SKM-1 treated with dmso at 0.1 percent for 144 hours (cell line): ENCODE measurements around the gene MAP2K7.
"Not testable (repeated sequence)": the region's sequence is repeated elsewhere in the genome, so short reads cannot be mapped to it uniquely, and the experiment has no call there.

Source experiments
- DNase-seq: peaks from one replicate; lab custom pipeline; 2025; ENCODE audit not compliant: unreplicated experiment; lab: John Stamatoyannopoulos, UW

The MAP2K7 gene

GRCh38 chr19:7883105-7883504 is 20.6 kb upstream of the MAP2K7 start:
- DNase-seq, result no peak

DNA sequence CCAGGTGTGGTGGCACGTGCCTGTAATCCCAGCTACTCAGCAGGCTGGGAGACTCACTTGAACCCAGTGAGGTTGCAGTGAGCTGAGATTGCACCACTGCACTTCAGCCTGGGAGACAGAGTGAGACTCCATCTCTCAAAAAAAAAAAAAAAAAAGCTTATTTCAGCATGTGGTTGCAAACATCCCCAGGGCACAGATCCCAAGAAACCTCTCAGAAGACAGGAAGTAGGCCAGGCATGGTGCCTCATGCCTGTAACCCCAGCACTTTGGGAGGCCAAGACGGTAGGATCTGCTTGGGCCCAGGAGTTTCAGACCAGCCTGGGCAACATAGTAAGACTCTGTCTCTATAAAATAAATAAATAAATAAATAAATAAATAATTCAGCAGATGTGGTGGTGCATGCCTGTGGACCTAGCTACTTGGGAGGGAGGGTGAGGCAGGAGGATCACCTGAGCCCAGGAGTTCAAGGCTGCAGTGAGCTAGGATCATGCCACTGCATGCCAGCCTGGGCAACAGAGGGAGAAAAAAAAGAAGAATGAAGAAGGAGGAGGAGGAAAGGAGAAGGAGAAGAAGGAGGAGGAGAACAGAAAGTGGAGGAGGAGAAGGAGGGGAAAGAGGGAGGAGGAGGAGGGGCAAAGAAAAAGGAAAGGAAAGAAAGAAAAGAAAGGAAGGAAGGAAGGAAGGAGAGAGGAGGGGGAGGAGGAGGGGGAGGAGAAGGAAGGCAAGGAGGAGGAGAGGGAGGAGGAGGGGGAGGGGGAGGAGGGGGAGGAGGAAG is 19.7 kb upstream of the MAP2K7 start:
- no peak for DNase-seq

DNA sequence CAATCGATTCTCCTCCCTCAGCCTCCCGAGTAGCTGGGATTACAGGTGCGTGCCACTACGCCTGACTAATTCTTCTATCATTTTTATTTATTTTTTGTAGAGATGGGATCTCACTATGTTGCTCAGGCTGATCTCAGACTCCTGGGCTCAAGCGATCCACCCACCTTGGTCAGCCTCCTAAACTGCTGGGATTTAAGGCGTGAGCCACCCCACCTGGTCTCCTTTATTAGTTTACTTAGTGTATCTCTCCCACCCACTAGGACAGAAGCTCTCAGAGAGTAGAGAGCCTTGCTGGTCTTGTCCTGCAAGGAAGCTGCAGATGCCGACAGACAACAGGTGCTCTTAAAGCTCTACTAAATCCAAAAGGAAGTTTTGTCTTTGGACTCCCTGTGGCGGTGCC is 17.9 kb upstream of the MAP2K7 start:
- DNase-seq, result no peak

GRCh38 chr19:7887408-7888144 is 16.1 kb upstream of the MAP2K7 start:
- DNase-seq, result no peak

DNA sequence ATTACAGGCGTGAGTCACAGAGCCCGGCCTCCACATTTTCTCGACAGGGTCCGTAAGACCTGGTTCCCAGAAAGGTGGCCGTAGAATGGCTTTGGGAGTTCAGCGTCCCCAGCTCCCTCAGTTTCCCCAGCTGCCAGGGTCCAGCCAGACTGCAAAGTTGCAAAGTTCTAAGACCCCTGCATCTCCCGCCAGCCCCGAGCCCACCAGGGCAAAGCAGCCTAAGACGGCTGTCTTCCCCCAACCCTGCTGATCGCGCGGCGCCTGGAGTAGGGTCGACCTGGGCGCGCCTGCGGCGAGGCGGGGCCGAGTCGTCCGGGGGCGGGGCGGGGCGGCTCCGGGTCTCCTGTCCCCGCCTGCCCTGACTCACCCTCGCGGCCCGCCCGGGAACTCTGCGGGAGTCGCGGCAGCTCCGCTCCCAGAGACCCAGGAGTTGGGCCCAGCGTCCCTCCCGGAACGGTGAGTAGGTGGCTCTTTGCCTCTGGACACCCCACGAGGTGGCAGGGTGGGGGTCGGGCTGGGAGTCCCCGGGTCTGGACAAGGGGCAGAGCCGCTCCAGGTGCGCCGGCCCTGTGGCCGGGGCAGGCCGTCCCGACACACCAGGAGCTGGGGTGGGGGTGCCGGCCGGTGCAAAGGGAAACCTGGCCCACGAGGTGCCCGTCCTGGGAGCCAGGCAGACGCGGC is 15.4 kb upstream of the MAP2K7 start, which contains the start of gene LRRC8E:
Gene LRRC8E, plus strand, starts transcription at position 366 of the 681 bp plus-strand sequence. CDS start 7,094 bp downstream, outside the sequence.
- no peak for DNase-seq

- DNase-seq, result no peak
Measured at GRCh38 chr19:7888826-7889217, 14.9 kb upstream of the MAP2K7 start.

- DNase-seq, result not testable (repeated sequence)
Measured at GRCh38 chr19:7893362-7894101, 10.1 kb upstream of the MAP2K7 start.

DNA sequence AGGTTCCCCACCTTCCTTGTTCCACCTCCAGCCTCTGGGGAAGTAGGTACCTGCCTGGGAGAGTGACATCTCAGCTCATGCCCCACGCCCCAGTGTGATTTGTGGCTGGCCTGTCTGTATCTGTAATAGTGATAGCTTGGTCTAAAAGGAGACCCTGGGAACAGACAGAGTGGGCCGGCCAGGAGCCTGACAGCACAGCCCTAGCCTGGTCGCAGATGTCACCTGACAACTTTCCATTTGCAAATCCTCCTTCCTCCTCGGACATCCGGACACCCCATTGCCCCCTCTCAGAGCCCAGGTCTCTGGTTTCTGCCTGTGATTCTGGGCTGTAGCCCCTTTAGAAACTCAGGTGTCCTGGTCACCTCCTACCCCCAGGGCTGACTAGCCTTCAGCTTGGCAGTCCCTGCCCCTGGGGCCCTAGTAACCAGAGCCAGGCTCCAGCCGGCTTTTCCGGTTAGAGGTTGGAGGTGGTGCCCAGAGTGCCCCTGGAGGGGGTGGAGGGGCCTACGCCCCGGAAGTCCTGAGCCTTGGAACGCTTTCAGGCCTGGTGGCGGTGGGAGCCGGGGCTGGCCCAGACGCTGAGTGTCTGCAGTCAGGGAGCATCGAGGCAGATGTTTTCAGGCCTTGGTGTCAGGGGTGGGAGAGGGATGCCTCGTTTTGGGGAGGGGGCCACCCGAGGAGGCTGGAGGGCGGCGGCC is 8.9 kb upstream of the MAP2K7 start:
- no peak for DNase-seq

- no peak for DNase-seq
Measured at GRCh38 chr19:7895565-7895964, 8.1 kb upstream of the MAP2K7 start.

DNA sequence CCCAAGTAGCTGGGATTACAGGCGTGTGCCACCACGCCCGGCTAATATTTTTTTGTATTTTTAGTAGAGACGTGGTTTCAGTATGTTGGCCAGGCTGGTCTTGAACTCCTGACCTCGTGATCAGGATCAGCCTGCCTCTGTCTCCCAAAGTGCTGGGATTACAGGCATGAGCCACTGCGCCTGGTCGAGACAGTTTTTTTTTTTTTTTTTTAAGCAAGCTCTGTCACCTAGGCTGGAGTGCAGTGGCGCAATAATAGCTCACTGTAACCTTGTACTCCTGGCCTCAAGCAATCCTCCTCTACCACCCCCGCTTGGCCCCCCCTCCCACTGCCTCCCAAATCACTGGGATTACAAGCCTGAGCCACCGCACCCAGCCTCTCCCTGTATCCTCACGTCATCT is 6.4 kb upstream of the MAP2K7 start:
- no peak for DNase-seq

- no peak for DNase-seq
Measured at GRCh38 chr19:7898967-7899366, 4.7 kb upstream of the MAP2K7 start.

DNA sequence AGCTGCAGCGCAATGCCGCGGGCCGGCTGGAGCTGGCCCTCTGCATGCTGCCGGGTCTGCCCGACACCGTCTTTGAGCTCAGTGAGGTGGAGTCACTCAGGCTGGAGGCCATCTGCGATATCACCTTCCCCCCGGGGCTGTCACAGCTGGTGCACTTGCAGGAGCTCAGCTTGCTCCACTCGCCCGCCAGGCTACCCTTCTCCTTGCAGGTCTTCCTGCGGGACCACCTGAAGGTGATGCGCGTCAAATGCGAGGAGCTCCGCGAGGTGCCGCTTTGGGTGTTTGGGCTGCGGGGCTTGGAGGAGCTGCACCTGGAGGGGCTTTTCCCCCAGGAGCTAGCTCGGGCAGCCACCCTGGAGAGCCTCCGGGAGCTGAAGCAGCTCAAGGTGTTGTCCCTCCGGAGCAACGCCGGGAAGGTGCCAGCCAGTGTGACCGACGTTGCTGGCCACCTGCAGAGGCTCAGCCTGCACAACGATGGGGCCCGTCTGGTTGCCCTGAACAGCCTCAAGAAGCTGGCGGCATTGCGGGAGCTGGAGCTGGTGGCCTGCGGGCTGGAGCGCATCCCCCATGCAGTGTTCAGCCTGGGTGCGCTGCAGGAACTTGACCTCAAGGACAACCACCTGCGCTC is 3.8 kb upstream of the MAP2K7 start:
- DNase-seq, result no peak

DNA sequence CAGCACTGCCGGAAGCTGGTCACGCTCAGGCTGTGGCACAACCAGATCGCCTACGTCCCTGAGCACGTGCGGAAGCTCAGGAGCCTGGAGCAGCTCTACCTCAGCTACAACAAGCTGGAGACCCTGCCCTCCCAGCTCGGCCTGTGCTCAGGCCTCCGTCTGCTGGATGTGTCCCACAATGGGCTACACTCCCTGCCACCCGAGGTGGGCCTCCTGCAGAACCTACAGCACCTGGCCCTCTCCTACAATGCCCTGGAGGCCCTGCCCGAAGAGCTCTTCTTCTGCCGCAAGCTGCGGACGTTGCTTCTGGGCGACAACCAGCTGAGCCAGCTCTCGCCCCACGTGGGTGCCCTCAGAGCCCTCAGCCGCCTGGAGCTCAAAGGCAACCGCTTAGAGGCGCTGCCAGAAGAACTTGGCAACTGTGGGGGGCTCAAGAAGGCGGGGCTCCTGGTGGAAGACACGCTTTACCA is 3.2 kb upstream of the MAP2K7 start:
- DNase-seq, result no peak

DNA sequence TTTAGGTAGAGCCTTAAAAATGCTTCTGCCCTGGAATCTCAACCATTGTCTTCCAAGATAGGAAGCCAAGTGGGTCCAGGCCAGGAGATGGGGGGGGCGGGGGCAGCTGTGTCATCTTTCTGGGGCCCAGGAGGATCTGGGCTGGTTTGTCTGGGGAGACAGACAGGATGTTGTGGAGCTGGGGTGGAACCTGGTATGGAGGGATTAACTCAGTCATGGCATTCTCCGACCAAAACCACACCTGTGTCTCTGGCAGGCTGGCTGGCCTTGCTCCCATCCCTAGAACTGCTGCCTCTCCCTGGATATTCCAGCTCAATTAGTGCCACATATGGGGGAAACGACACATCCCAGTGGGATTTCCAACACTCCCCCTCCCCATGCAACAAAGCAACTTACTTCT is 2.7 kb upstream of the MAP2K7 start:
- DNase-seq, result no peak

DNA sequence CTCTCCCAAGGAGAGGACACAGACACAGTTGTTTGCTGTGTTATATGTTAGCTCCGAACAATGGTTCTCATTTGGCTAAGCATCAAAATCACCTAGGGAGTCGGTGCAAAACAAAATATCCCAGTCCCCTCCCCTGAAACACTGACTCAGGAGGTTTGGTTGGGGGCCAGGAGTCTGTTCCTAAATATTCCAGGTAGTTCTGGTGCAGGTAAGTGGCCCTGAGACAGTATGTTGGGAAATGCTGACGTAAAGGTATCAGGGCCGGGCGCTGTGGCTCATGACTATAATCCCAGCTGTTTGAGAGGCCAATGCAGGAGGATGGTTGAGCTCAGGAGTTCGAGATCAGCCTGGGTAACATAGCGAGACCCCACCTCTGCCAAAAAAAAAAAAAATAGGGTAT is 2.3 kb upstream of the MAP2K7 start:
- DNase-seq, result no peak

DNA sequence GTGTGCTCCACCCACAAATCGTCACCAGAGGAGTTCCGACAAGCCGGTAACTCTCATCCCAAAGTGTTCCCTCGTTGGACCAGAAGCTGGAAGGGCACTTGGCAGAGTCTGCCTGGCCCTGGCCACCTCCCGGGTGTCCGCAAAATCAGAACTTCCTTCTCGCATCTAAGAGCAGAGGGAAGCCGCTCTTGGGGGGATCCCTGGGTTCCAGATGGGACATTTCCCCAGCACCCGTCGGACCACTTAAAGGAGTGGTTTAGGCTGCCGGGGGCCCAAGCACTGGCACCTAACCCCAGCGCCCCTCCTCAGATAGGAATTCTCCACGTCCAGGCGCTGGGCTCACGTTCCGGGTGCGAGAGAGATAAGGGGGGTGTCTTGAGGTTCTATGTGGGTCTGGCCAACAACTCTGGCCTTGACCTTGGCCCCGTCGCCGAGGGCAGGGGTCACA is 857 bp upstream of the MAP2K7 start:
- no peak for DNase-seq

GRCh38 chr19:7904074-7905020 is 670 bp downstream of the MAP2K7 start:
- no peak for DNase-seq

DNA sequence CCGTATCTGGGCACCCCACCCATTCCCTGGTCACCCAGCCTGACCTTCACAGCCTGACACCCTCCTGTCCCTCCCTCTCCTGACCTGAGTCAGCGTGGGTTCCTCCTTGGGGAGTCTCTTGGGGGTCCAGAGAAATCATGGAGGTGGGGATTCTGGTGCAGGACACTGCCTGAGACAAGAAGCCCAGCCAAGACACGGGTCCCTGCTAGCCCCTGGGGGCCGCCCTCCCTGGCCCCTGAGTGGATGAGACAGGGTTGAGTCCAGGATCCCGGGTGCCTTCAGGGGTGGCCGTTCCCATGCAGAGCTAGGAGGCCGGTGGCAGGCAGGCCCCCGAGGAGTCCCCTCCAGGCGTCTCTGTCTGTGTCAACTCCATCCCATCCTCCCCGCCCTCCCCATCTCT is 1.6 kb downstream of the MAP2K7 start:
- no peak for DNase-seq

- DNase-seq, result no peak
Measured at GRCh38 chr19:7905859-7906258, 2.2 kb downstream of the MAP2K7 start.
